ENCODE results near the gene CPT1A.

CPT1A gene

DNA sequence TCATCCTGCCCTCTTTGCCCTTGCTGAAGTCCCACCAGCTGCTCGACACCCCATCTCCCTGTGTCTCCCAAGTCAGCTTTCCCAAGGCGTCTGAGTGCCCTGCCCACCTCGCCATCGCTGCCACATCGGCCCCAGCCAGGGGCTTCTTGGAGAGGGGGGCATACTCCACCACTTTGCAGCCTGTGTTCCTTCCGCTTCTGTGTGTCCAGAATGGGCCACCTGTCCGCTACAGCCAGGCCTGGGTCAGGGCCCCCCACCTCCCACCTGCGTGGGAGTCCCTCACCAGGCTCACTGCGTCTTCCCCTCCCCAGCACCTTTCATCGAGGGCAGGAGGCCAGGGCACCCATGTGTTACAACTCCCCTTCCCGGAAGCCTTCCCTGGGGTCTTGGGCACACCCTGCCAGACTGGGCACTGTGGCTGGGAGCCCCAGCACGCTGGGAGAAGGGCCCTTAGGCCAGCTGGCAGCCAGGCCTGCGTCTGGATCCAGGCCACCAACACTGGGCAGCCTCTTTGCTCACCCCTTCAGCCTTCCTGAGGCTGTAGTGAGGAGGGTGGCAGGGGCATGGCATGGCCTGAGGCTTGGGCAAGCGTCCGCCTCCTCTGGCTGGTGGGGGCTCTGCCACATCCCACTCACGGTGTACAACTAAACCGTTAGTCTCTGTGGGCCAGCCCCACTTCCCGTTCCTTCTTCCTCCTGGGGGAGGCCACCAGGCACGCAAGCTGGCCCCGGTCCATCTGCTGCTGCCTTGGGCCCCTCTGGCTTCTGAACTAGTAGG is 13.4 kb downstream of the CPT1A start:
- no peak for DNase-seq

GRCh38 chr11:68827733-68828132 is 14.0 kb downstream of the CPT1A start:
- DNase-seq, result no peak

DNA sequence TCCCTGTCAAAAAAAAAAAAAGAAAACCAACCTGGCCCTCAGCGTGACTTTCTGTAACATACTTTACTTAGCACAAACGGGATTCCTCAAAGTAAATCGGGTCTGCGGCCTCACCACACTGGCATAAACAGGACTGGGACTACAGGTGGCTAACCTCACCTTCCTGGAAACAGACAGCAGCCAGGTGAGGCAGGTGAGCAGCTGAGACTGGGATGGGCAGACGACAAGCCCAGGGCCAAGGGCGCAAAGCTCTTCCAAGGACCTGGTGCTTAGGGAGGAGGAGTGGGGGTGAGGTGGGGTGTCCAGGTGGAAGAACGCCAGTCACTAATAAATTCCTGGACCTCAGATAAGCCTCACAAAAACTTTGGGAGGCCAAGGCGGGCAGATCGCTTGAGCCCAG is 15.0 kb downstream of the CPT1A start:
- DNase-seq, result no peak

DNA sequence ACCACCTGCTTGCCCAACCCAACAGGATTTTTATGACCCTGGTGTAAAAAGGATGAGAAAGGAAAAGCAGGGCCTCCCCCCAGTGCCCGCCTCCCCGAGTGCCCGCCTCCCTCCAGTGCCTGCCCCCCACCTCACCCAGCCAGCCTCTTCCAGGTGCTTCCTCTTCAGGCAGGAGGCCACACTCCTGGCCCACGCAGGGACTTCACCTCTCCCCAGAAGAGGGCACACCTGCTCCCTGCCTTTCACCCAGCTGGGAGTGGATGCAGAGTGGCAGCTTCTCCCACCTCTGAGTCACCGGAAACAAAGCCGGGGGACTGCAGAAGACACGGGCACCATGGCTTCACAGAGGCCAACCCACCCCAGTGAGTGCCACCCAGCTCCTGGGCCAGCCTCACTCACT is 16.1 kb downstream of the CPT1A start:
- no peak for DNase-seq

DNA sequence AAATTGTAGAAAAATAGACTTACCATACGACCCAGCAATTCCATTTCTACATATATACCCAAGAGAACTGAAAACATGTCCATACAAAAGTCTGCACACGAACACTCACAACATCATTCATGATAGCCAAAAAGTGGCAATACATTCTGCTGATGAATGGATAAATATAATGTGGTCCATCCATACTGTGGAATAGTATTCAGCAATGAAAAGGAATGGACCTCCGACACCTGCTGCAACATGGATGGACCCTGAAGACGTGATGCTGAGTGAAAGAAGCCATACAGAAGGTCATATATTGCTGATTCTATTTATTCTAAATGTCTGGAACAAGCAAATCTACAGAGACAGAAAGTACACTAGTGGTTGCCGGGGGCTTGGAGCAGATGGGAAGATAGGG is 19.2 kb downstream of the CPT1A start:
- no peak for DNase-seq

DNA sequence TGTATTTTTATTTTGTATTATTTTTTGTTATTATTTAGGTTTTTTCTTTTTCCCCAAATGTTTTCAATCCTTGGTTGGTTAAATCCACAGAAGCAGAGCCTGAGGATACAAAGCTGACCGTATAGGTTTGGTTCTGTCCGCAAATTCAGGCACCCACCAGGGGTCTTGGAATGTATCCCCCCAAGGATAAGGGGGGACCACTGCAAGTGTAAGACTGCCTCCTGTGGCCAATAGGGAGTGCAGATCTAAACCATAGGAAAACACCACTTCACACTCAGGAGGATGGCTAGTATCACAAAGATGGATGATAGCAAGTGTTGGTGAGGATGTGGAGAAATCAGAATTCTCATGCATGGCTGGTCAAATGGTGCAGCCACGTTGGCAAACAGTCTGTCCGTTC is 20.0 kb downstream of the CPT1A start:
- DNase-seq, result no peak

DNA sequence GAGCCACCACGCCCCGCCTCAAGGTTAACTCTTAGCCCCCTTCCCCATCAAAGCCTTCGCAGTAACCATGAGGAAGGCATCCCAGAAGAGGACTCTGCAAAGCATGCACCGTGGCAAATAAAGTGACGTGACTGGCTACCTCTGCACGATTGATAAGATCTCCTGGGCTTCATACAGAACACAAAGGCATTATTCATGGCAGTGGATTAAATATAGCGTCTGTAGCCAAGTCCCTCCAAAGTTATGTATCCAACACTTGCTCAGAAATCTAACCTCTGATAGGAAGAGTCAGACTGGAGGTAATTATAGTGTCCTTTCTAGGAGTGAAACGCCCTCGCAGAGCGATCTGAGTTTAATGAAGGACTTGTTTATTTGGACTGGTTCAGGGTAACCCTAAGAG is 22.4 kb downstream of the CPT1A start:
- DNase-seq, result no peak

- DNase-seq, result no peak
Observed at GRCh38 chr11:68818181-68818580, 23.5 kb downstream of the CPT1A start.

DNA sequence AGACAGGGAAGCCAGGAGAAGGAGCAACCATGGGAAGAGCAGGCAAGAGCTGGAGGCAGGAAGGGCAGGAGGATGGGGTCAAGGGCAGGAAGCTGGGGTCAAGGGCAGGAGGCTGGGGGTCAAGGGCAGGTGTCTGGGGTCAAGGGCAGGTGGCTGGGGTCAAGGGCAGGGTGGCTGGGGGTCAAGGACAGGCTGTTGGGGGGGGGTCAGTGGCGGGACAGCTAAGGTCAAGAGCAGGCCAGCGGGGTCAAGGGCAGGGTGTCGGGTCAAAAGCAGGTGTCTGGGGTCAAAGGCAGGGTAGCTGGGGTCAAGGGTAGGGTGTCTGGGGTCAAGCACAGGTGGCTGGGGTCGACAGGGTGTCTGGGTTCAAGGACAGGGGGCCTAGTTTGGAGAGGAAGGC is 24.2 kb downstream of the CPT1A start:
- DNase-seq, result no peak

- DNase-seq, result no peak
Observed at GRCh38 chr11:68816917-68817419, 24.7 kb downstream of the CPT1A start.

GRCh38 chr11:68816251-68816776 is 25.4 kb downstream of the CPT1A start:
- no peak for DNase-seq

- no peak for DNase-seq
Observed at GRCh38 chr11:68813773-68814172, 27.9 kb downstream of the CPT1A start.

GRCh38 chr11:68812526-68812925 is 29.2 kb downstream of the CPT1A start:
- DNase-seq, result no peak

- no peak for DNase-seq
Observed at GRCh38 chr11:68810164-68810563, 31.6 kb downstream of the CPT1A start.

- DNase-seq, result no peak
Observed at GRCh38 chr11:68809506-68809905, 32.2 kb downstream of the CPT1A start.

DNA sequence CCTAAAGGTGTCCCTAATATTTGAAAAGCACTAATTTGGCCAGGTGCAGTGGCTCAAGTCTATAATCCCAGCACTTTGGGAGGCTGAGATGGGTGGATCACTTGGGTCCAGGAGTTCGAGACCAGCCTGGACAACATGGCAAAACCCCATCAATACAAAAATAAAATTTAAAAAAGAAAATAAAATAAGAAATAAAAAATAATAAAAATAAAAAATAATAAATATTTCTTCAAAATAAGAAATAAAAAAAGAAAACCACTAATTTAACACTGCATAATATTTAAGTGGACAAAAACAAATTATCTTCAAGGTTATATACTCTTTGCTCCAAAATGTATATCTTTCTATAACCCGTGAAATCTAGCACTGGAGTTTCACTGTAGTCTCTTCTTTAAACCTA is 32.9 kb downstream of the CPT1A start:
- DNase-seq, result no peak

GRCh38 chr11:68806931-68807844 is 34.5 kb downstream of the CPT1A start:
- DNase-seq, result no peak

- no peak for DNase-seq
Observed at GRCh38 chr11:68804786-68805185, 36.9 kb downstream of the CPT1A start.

- no peak for DNase-seq
Observed at GRCh38 chr11:68803766-68804165, 38.0 kb downstream of the CPT1A start.

DNA sequence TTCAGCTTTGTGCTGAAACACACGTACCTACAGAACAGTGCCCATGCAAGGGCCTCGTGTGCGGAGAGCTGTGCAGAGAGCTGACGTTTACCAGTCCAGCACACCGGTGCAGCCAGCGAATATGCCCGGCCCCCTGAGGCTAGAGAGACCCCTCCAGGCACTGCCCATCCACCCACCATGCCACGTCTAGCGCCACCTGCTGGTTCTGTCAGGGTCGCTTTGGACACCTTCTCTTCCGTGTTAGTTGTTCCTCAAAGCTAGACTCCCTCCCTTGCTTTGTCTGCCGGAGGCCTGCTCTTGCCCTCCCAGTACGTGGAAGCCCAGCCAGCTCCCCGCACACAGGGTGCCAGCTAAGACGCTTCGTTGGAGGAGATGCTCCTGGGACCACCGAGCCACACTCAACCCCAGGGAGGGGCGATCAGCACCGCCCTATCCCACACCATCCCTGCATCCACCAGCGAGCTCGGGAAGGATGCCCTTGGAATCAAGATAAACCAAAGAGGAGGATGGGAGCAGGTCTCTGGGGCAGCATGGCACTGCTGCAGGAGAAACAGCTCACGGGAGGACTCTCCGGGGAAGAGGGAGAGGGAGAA is 43.4 kb downstream of the CPT1A start:
- DNase-seq, result no peak

- no peak for DNase-seq
Observed at GRCh38 chr11:68796801-68797200, 44.9 kb downstream of the CPT1A start.

- no peak for DNase-seq
Observed at GRCh38 chr11:68792400-68792966, 49.2 kb downstream of the CPT1A start.

DNA sequence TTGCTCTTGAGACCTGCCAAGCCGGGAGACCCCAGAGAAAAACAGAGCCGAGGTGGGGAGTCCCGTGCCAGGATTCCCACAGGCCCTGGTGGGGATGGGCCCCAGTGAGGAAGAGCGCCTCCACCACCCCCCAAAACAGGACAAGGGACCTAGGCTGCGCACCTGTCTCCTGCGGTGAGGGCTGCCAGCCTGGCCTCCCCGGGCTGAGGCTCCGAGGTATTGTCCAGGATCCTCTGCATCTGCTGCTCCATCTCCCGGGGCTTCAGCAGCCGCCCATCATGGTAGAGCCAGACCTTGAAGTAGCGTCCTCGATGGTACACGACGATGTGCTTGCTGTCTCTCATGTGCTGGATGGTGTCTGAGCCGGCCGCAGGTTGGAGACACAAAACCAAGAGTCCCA is 57.1 kb downstream of the CPT1A start:
- DNase-seq, result no peak
